MCF 10A (cell line): ENCODE data around the gene AP2A1. TPM values are rescaled to one million over a fixed set of nuclear protein-coding genes. Genes with fewer than 3 reads are reported as not detected.

Experiments used
- BruUV-seq: library from RNA; stranded (reverse); fragments of 400-500 nt; replicated peaks from 2 replicates; lab custom pipeline; 2021; lab: Mats Ljungman, UMichigan
- CTCF ChIA-PET: fragments of 300-600 bp; sonication (Branson Sonifier 250); formaldehyde crosslinking; extraction: SDS; loops from one replicate; lab custom pipeline; 2021; ENCODE audit warnings: antibody characterized with exemption, inconsistent platforms; lab: Yijun Ruan, JAX
- POLR2A ChIA-PET: fragments of 300-600, 350-650 bp; sonication (Branson Sonifier 250); formaldehyde crosslinking; extraction: SDS; loops from one replicate; lab custom pipeline; 2020; ENCODE audit warnings: antibody characterized with exemption, inconsistent platforms; lab: Yijun Ruan, JAX
- DNase-seq: peaks from one replicate; pipeline ENCODE4 v3.0.0-alpha.2; 2018; ENCODE audit not compliant: unreplicated experiment
- H3K27ac Mint-ChIP-seq: one replicate; pipeline ENCODE4 v1.8.0; 2022; ENCODE audit warnings: mild to moderate bottlenecking, low read depth, mixed read lengths; ENCODE audit not compliant: unreplicated experiment
- H3K27me3 Mint-ChIP-seq: one replicate; pipeline ENCODE4 v1.8.0; 2022; ENCODE audit warnings: mixed read lengths; ENCODE audit not compliant: insufficient read depth, unreplicated experiment
- H3K36me3 Mint-ChIP-seq: one replicate; pipeline ENCODE4 v1.8.0; 2022; ENCODE audit warnings: mild to moderate bottlenecking, moderate library complexity, mixed read lengths; ENCODE audit not compliant: insufficient read depth, unreplicated experiment
- H3K4me1 Mint-ChIP-seq: one replicate; pipeline ENCODE4 v1.8.0; 2022; ENCODE audit warnings: mixed read lengths; ENCODE audit not compliant: insufficient read depth, unreplicated experiment
- H3K4me3 Mint-ChIP-seq: one replicate; pipeline ENCODE4 v1.8.0; 2022; ENCODE audit warnings: mild to moderate bottlenecking, moderate library complexity, mixed read lengths; ENCODE audit not compliant: unreplicated experiment
- H3K9me3 Mint-ChIP-seq: one replicate; pipeline ENCODE4 v1.8.0; 2022; ENCODE audit warnings: mixed read lengths; ENCODE audit not compliant: unreplicated experiment
- CTCF ChIP-seq: fragments of 200-600 bp; IDR thresholded peaks from one replicate; pipeline ENCODE4 v1.8.0; 2022; ENCODE audit warnings: antibody characterized with exemption, mild to moderate bottlenecking; ENCODE audit not compliant: unreplicated experiment
- intact Hi-C: fragments of 100-400 bp; cut with micrococcal nuclease; formaldehyde crosslinking; loops from 2 replicates; pipeline ENCODE4 v1.14.1; 2022
- total RNA-seq: library from RNA; stranded (reverse); gene quantifications from 2 replicates; pipeline ENCODE4 v1.2.3, GENCODE V29; 2022

AP2A1 gene
- total RNA-seq, 1 experiment from 2014 or later, result 70.5 TPM

- Mint-ChIP-seq H3K36me3 (peaks cover 59% of the 10 kb centered on the region), H3K9me3 (no peaks in the 10 kb centered on the region), H3K4me1 (no peaks in the 10 kb centered on the region), H3K27me3 (no peaks in the 10 kb centered on the region), H3K27ac (no peak overlapping the region), H3K4me3 (no peak overlapping the region)
- CTCF ChIA-PET, result interaction anchor here (0.7 kb wide), 1 partner anchor 240 kb away, joined by 4 read pairs; no protein-coding TSS in a partner anchor
- intact Hi-C loops, result no loop called here
- no TSS peak for BruUV-seq
- DNase-seq, result no peak
- POLR2A ChIA-PET, result no interaction called here
- TF ChIP-seq CTCF, result no peak
These were observed 34.0 kb downstream of the AP2A1 start for GRCh38 chr19:49800771-49801170.

GRCh38 chr19:49801401-49801888 lies 34.6 kb downstream of the AP2A1 start:
- Mint-ChIP-seq H3K9me3 (peaks cover 6% of the 10 kb centered on the region), H3K4me3 (no peak overlapping the region), H3K27ac (no peak overlapping the region), H3K4me1 (peaks cover 5% of the 10 kb centered on the region), H3K27me3 (no peaks in the 10 kb centered on the region), H3K36me3 (peaks cover 59% of the 10 kb centered on the region)
- ChIA-PET POLR2A (no interaction called here), CTCF (no interaction called here)
- TF ChIP-seq CTCF, result no peak
- DNase-seq, result no peak
- intact Hi-C loops, result no loop called here
- BruUV-seq, result no TSS peak

- peaks cover 8% of the 10 kb centered on the region for H3K9me3 Mint-ChIP-seq
- H3K36me3 Mint-ChIP-seq, result peaks cover 53% of the 10 kb centered on the region
- TF ChIP-seq CTCF, result no peak
- H3K27ac Mint-ChIP-seq, result no peak overlapping the region
- peaks cover 6% of the 10 kb centered on the region for H3K4me1 Mint-ChIP-seq
- ChIA-PET CTCF (no interaction called here), POLR2A (interaction anchor here (0.6 kb wide), 1 partner anchor 173 kb away, joined by 3 read pairs; no protein-coding TSS in a partner anchor)
- no TSS peak for BruUV-seq
- no peak overlapping the region for H3K4me3 Mint-ChIP-seq
- intact Hi-C loops, result no loop called here
- no peaks in the 10 kb centered on the region for H3K27me3 Mint-ChIP-seq
- DNase-seq, result peak; percentile 28
These were observed 35.3 kb downstream of the AP2A1 start for GRCh38 chr19:49801966-49802661.

GRCh38 chr19:49802836-49803528 lies 36.2 kb downstream of the AP2A1 start:
- ChIA-PET POLR2A (interaction anchor here (0.6 to 2.2 kb wide), 2 partner anchors 10 to 174 kb away, joined by 3 to 7 read pairs; partner anchors contain the start of gene FUZ), CTCF (no interaction called here)
- Mint-ChIP-seq H3K4me1 (peaks cover 6% of the 10 kb centered on the region), H3K27me3 (no peaks in the 10 kb centered on the region), H3K9me3 (peaks cover 8% of the 10 kb centered on the region), H3K4me3 (no peak overlapping the region), H3K27ac (no peak overlapping the region), H3K36me3 (peaks cover 45% of the 10 kb centered on the region)
- intact Hi-C loops, result no loop called here
- no peak for TF ChIP-seq CTCF
- DNase-seq, result no peak
- no TSS peak for BruUV-seq
